T follicular helper cell (primary cell): ENCODE results near the gene RESP18.
"Not testable (repeated sequence)": the region's sequence is repeated elsewhere in the genome, so short reads cannot be mapped to it uniquely, and the experiment has no call there.

ENCODE experiments used
- DNase-seq: peaks from one replicate; pipeline ENCODE4 v3.0.0-alpha.2; 2020; ENCODE audit warnings: low read depth

Gene RESP18

GRCh38 chr2:219325657-219326315, 6.8 kb downstream of the RESP18 start:
- DNase-seq = no peak

- no peak for DNase-seq
These were observed 7.4 kb downstream of the RESP18 start for GRCh38 chr2:219325136-219325535.

- DNase-seq = no peak
These were observed 9.1 kb downstream of the RESP18 start for GRCh38 chr2:219323434-219323833.

GRCh38 chr2:219314804-219315468, 17.6 kb downstream of the RESP18 start:
- DNase-seq = no peak

GRCh38 chr2:219312683-219313263, 19.8 kb downstream of the RESP18 start:
- DNase-seq = not testable (repeated sequence)

GRCh38 chr2:219309278-219309677, 23.3 kb downstream of the RESP18 start, which contains the start of gene PTPRN:
Gene PTPRN, minus strand, starts transcription at chr2:219309401. Its CDS starts 69 bp downstream, at chr2:219309332.
- no peak for DNase-seq

GRCh38 chr2:219308142-219309101, 24.1 kb downstream of the RESP18 start:
- DNase-seq = peak; percentile 49

GRCh38 chr2:219306047-219306446, 26.5 kb downstream of the RESP18 start:
- no peak for DNase-seq

GRCh38 chr2:219304223-219304622, 28.3 kb downstream of the RESP18 start:
- no peak for DNase-seq

GRCh38 chr2:219302412-219302968, 30.1 kb downstream of the RESP18 start:
- DNase-seq = no peak

- no peak for DNase-seq
These were observed 32.5 kb downstream of the RESP18 start for GRCh38 chr2:219300022-219300421.

- no peak for DNase-seq
These were observed 33.2 kb downstream of the RESP18 start for GRCh38 chr2:219299372-219299760.

GRCh38 chr2:219298759-219299371, 33.7 kb downstream of the RESP18 start:
- DNase-seq = peak; percentile 81

GRCh38 chr2:219297766-219298456, 34.6 kb downstream of the RESP18 start:
- no peak for DNase-seq

GRCh38 chr2:219296631-219297391, 35.7 kb downstream of the RESP18 start:
- no peak for DNase-seq

GRCh38 chr2:219296142-219296541, 36.4 kb downstream of the RESP18 start:
- DNase-seq = no peak

GRCh38 chr2:219294356-219295351, 37.9 kb downstream of the RESP18 start:
- peak; percentile 82 for DNase-seq

GRCh38 chr2:219293736-219294231, 38.8 kb downstream of the RESP18 start:
- DNase-seq = no peak
